ENCODE measurements around the gene NFASC.
A peak's percentile ranks its signal among the peaks of the same experiment; 100 is the strongest.

NFASC gene

GRCh38 chr1:204863024-204863423 is 7.6 kb upstream of the NFASC start:
- H3K9me3 ChIP-seq (ENCODE audit: insufficient read depth, low read length), result peaks cover 5% of the 10 kb centered on the region; the same call in 1 of the 2 replicates
- peaks cover 16% of the 10 kb centered on the region for H3K27me3 ChIP-seq (ENCODE audit: low read depth, low read length)
- H3K4me3 ChIP-seq (ENCODE audit: low read length), result no peak overlapping the region
- H3K4me1 ChIP-seq (ENCODE audit: low read length), result peaks cover 26% of the 10 kb centered on the region
- no peak overlapping the region for H2AFZ ChIP-seq (ENCODE audit: low read depth, low read length)
- no peaks in the 10 kb centered on the region for H3K79me2 ChIP-seq (ENCODE audit: low read length)
- peak overlapping the region; percentile 13; the same call in 1 of the 2 replicates for H3K27ac ChIP-seq (ENCODE audit: low read length)
- peaks cover 4% of the 10 kb centered on the region for H3K36me3 ChIP-seq (replicated peaks; ENCODE audit: low read depth, low read length)
- no peaks in the 10 kb centered on the region for H4K20me1 ChIP-seq (ENCODE audit: insufficient read depth, low read length)
- H3K9ac ChIP-seq (ENCODE audit: low read length), result no peak overlapping the region
- no peak for TF ChIP-seq EZH2phosphoT487 (IDR thresholded peaks at IDR 0.05; ENCODE audit: low read depth)
- no peak for TF ChIP-seq CTCF (IDR thresholded peaks at IDR 0.05; ENCODE audit: low read depth, low read length)
- no peak overlapping the region for H3K4me2 ChIP-seq (ENCODE audit: low read length)

GRCh38 chr1:204863730-204864129 is 6.9 kb upstream of the NFASC start:
- no peak overlapping the region for H2AFZ ChIP-seq (ENCODE audit: low read depth, low read length)
- no peak overlapping the region for H3K27ac ChIP-seq (ENCODE audit: low read length)
- H4K20me1 ChIP-seq (ENCODE audit: insufficient read depth, low read length), result no peaks in the 10 kb centered on the region
- peaks cover 26% of the 10 kb centered on the region for H3K4me1 ChIP-seq (ENCODE audit: low read length)
- TF ChIP-seq EZH2phosphoT487 (IDR thresholded peaks at IDR 0.05; ENCODE audit: low read depth) (no peak), CTCF (IDR thresholded peaks at IDR 0.05; ENCODE audit: low read depth, low read length) (no peak)
- no peak overlapping the region for H3K4me2 ChIP-seq (ENCODE audit: low read length)
- peaks cover 5% of the 10 kb centered on the region; the same call in 1 of the 2 replicates for H3K9me3 ChIP-seq (ENCODE audit: insufficient read depth, low read length)
- no peaks in the 10 kb centered on the region for H3K79me2 ChIP-seq (ENCODE audit: low read length)
- no peak overlapping the region for H3K4me3 ChIP-seq (ENCODE audit: low read length)
- peaks cover 16% of the 10 kb centered on the region for H3K27me3 ChIP-seq (ENCODE audit: low read depth, low read length)
- peaks cover 4% of the 10 kb centered on the region for H3K36me3 ChIP-seq (replicated peaks; ENCODE audit: low read depth, low read length)
- no peak overlapping the region for H3K9ac ChIP-seq (ENCODE audit: low read length)

GRCh38 chr1:204866051-204866596 is 4.5 kb upstream of the NFASC start:
- Histone ChIP-seq H3K4me3 (ENCODE audit: low read length) (no peak overlapping the region), H2AFZ (ENCODE audit: low read depth, low read length) (no peak overlapping the region), H3K9me3 (ENCODE audit: insufficient read depth, low read length) (peaks cover 5% of the 10 kb centered on the region; the same call in 1 of the 2 replicates), H3K27ac (ENCODE audit: low read length) (no peak overlapping the region), H3K79me2 (ENCODE audit: low read length) (no peaks in the 10 kb centered on the region), H3K27me3 (ENCODE audit: low read depth, low read length) (peaks cover 16% of the 10 kb centered on the region), H3K9ac (ENCODE audit: low read length) (no peak overlapping the region), H3K36me3 (replicated peaks; ENCODE audit: low read depth, low read length) (no peaks in the 10 kb centered on the region), H3K4me1 (ENCODE audit: low read length) (peaks cover 19% of the 10 kb centered on the region), H3K4me2 (ENCODE audit: low read length) (no peak overlapping the region), H4K20me1 (ENCODE audit: insufficient read depth, low read length) (no peaks in the 10 kb centered on the region)
- no peak for TF ChIP-seq EZH2phosphoT487 (IDR thresholded peaks at IDR 0.05; ENCODE audit: low read depth)
- no peak for TF ChIP-seq CTCF (IDR thresholded peaks at IDR 0.05; ENCODE audit: low read depth, low read length)

GRCh38 chr1:204867203-204867602 is 3.5 kb upstream of the NFASC start:
- TF ChIP-seq EZH2phosphoT487 (IDR thresholded peaks at IDR 0.05; ENCODE audit: low read depth), result no peak
- TF ChIP-seq CTCF (IDR thresholded peaks at IDR 0.05; ENCODE audit: low read depth, low read length), result no peak
- H3K4me3 ChIP-seq (ENCODE audit: low read length), result no peak overlapping the region
- peaks cover 11% of the 10 kb centered on the region for H3K4me1 ChIP-seq (ENCODE audit: low read length)
- H3K27ac ChIP-seq (ENCODE audit: low read length), result no peak overlapping the region
- no peak overlapping the region for H2AFZ ChIP-seq (ENCODE audit: low read depth, low read length)
- H3K36me3 ChIP-seq (replicated peaks; ENCODE audit: low read depth, low read length), result no peaks in the 10 kb centered on the region
- H3K9ac ChIP-seq (ENCODE audit: low read length), result no peak overlapping the region
- no peak overlapping the region for H3K4me2 ChIP-seq (ENCODE audit: low read length)
- peaks cover 16% of the 10 kb centered on the region for H3K27me3 ChIP-seq (ENCODE audit: low read depth, low read length)
- no peaks in the 10 kb centered on the region for H3K9me3 ChIP-seq (ENCODE audit: insufficient read depth, low read length)
- H4K20me1 ChIP-seq (ENCODE audit: insufficient read depth, low read length), result no peaks in the 10 kb centered on the region
- H3K79me2 ChIP-seq (ENCODE audit: low read length), result no peaks in the 10 kb centered on the region
